8988T (cell line): Measurements from ENCODE around the gene DLG2.
A peak's percentile ranks its signal among the peaks of the same experiment; 100 is the strongest.
"Not testable (repeated sequence)": the region's sequence is repeated elsewhere in the genome, so short reads cannot be mapped to it uniquely, and the experiment has no call there.

Experiments
- DNase-seq: peaks from one replicate; pipeline ENCODE4 v3.0.0; 2011

DLG2 gene

DNA sequence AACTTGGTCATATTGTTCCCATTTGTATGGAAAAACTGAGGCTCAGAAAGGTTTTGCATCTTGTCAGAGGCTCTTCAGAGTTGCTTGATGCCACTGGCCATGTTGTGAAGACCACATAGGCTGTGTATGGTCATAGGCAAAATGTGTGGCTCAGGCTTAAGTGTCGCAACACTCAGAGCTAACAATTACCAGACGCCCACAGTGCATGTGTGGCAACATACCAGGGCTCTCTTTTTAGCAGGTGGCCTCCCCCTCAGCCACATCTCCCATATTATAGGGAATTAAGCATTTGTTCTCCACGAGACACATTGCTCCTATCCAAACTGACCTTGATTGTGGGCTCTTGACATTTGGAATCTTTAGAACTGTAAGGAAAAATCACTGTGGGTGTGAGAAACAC lies 802.5 kb downstream of the DLG2 start:
- DNase-seq: no peak

GRCh38 chr11:84819537-84819936 lies 807.6 kb downstream of the DLG2 start:
- DNase-seq: no peak

DNA sequence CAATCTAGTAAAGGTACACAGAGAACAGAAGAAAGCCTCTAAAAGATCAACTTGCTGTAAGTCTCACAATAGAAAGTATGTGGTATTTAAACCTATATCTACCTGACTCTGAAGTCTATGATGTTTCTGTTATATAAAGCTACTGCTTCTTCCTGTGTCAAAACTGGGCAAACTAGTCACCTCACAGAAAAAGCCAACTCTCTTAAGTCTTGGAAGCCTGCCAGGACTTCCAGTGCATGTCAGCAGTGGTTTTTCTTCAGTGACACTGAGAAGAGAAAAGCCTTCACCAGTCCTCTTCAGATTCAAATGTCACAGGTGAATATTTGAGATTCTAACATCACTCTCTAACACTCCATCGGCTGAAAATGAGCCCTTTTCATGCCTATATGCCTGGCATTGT lies 808.0 kb downstream of the DLG2 start:
- no peak for DNase-seq

DNA sequence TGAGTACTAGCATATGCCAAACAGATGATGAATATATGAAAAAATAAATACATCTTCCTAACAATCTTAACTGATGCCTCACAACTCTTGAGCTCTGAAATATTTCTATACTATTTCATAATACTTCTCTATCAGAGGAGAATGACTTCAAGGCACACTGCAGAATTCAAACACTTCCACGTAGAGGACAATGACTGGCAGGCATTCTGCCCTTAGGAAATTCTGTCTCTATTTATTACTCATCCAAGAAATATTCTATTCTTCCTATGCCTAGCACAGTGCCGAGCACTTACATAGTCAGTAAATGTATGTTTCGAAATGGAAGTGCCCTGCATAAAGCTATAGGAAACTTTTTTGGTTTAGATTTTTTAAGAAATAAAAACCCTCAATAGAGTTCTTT lies 809.1 kb downstream of the DLG2 start:
- no peak for DNase-seq

- DNase-seq: no peak
Observed at GRCh38 chr11:84812471-84812969, 814.6 kb downstream of the DLG2 start.

DNA sequence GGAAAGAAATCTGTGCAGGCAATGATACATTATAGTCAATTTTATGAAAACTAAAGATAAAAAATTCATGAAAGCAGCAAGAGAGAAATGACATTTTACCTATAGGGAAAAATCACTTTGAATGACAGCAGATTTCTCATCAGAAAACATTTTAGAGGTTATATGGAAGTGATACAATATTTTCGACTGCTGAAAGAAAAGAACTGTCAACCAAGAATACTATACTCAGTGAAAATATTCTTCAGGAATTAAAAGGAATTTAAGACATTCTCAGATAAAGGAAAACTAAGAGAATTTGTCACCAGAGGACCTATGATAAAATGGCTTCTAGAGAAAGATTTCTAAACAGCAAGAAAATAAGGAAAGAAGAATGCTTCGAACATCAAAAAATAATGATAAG lies 820.8 kb downstream of the DLG2 start:
- no peak for DNase-seq

DNA sequence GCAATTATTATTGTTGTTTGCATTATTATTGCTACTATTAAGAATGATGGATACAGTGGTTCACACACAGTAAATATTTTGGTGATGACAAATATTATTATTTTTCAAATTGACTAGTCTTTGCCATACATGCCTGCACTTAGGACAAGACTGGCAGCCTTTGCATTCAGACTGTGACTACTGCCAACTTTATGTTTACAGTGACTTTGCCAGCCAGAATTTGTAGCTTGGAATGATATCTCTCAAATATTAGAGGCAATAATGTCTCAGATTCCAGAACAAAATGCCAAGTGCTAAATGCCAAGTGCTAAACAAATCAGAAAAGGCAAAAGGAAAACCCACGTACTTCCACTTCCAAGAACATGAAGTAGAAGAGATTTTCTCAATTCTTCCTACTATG lies 823.1 kb downstream of the DLG2 start:
- no peak for DNase-seq

GRCh38 chr11:84800755-84801346 lies 826.3 kb downstream of the DLG2 start:
- DNase-seq: peak; percentile 21

DNA sequence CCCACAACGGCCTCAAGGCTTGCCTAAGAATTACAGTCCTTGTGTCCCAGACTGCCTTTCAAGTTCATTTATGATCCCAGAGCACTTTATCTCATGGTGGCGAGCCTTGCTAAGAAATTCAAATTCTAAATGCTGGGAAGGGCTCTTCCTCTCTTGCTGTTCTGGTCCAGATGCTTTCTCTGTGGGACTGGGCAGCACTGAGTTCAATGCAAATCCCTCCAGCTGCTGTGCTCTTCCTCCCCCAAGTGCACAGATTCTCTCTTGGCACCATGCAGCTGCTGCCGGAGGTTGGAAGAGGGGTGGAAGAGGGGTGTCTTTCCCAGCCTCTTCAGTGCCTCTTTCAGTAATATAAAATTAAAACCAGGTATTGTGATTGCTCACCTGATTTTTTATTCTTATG lies 828.0 kb downstream of the DLG2 start:
- no peak for DNase-seq

GRCh38 chr11:84795698-84796097 lies 831.4 kb downstream of the DLG2 start:
- no peak for DNase-seq

GRCh38 chr11:84794663-84795443 lies 832.3 kb downstream of the DLG2 start:
- no peak for DNase-seq

GRCh38 chr11:84793318-84793717 lies 833.8 kb downstream of the DLG2 start:
- DNase-seq: no peak

- DNase-seq: no peak
Observed at GRCh38 chr11:84790849-84791427, 836.2 kb downstream of the DLG2 start.

GRCh38 chr11:84788220-84788619 lies 838.9 kb downstream of the DLG2 start:
- no peak for DNase-seq

- DNase-seq: not testable (repeated sequence)
Observed at GRCh38 chr11:84784158-84784557, 843.0 kb downstream of the DLG2 start.

- no peak for DNase-seq
Observed at GRCh38 chr11:84780689-84781293, 846.4 kb downstream of the DLG2 start.

DNA sequence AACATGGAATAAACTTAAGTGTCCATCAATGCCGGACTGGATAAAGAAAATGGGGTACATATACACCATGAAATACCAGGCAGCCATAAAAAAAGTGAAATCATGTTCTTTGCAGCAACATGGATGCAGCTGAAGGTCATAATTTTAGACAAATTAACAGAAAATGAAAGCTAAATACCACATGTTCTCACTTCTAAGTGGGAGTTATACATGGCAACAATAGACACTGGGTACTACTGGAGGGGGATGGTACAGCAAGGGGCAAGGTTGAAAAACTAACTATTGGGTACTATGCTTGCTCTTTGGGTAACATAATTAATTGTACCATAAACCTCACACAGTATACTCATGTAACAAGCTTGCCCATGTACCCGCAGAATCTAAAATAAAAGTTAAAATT lies 851.6 kb downstream of the DLG2 start:
- no peak for DNase-seq

GRCh38 chr11:84763931-84764330 lies 863.2 kb downstream of the DLG2 start:
- DNase-seq: no peak

GRCh38 chr11:84757711-84758110 lies 869.4 kb downstream of the DLG2 start:
- DNase-seq: no peak

GRCh38 chr11:84751371-84751770 lies 875.8 kb downstream of the DLG2 start:
- DNase-seq: no peak

DNA sequence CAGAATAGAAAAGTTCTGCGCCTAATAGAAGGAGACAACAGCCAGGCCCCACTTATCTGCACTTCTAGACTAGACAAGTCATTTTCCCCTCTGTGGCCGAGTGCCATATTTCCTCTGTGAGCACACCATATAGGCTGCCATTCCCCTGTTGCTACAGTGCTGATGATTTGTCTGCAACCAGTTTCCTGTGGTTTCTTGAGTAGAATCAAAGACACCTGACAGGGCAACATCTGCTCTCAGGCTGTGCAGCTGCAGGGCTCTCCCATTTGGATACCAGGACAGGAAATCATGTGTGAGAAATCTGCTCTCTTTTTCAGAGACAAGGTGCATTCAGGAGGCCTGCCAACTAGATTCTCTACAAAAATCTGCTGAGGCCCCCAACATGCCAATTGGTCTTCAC lies 879.3 kb downstream of the DLG2 start:
- no peak for DNase-seq

DNA sequence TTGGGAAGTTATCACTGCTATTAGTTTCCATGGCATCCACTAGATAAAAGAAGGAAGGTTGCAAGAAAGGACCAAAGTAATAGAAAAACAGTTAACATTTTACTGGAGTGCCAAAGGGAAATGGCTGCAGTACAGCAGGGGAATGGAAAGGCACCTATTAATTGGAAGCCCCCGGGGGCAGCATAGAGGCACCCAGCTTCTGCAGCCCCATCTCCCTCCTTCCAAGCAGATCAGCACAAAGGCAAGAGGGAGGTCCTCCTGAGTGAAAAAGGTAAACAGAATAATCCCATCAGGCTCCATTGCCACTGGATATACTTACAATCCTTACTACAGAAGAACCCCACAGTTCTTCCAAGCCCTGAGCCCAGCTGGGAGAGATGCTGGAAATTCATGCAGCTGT lies 887.1 kb downstream of the DLG2 start:
- DNase-seq: no peak

GRCh38 chr11:84724256-84724655 lies 902.9 kb downstream of the DLG2 start:
- DNase-seq: no peak

DNA sequence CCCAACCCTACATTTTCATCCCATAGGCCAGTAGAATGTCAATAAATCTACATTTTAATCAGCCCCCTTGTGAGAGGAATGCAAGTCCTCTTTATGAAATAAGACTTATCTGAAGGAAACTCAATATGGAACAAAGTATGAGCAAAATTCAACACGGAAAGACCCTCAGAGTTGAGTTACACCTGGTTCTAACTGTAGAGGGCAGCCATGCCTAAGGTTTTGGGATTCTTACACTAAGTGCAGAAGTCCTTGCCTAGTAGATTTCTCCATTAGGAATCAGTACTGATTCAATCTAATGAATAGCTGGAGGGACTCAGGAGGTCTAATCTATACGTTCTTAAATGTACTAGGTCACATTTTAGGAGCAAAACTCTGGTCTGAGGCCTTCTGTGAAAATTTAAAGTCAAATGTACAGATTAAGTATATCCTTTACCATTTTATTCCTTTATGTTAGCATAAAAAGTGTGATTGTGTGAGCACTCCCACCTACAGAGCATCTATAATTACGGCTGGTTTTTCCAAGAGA lies 904.5 kb downstream of the DLG2 start:
- no peak for DNase-seq
